A549 (cell line): ENCODE data around the gene NAT16. TPM values are rescaled to one million over a fixed set of nuclear protein-coding genes. Genes with fewer than 3 reads are reported as not detected.

Experiments used
- ATAC-seq, 2 experiments: fragments of 200-7000 bp in 1 of 2; fragments of >200 bp in 1 of 2; cut with Nextera tagmentation in 1 of 2; cut with Tn5 transposase in 1 of 2; 3 replicates each; pipeline versions ENCODE4 v1.8.0 to v1.9.1; 2018 to 2020; ENCODE audit warnings: mild to moderate bottlenecking in 1 of 2, moderate library complexity in 1 of 2
- CTCF ChIA-PET: fragments of 300-600 bp; sonication (Branson Sonifier 250); formaldehyde crosslinking; extraction: SDS; loops from one replicate; lab custom pipeline; 2021; ENCODE audit warnings: antibody characterized with exemption, inconsistent platforms; lab: Yijun Ruan, JAX
- POLR2A ChIA-PET: fragments of 350-600 bp; formaldehyde crosslinking; extraction: SDS; loops from one replicate; lab custom pipeline; 2021; ENCODE audit warnings: antibody characterized with exemption, inconsistent platforms; lab: Yijun Ruan, JAX
- DNase-seq, 2 experiments: peaks; one replicate each; pipeline versions ENCODE4 v3.0.0 to v3.0.0-alpha.2; 2011 to 2016; ENCODE audit warnings: low read depth in 1 of 2, low spot score in 1 of 2
- FAIRE-seq: peaks from 2 replicates; lab custom pipeline; 2011; peaks lifted over from hg19 to GRCh38; lab: Jason Lieb, UNC
- H3K27ac ChIP-seq, 2 experiments: fragments of >200 bp; sonication (Bioruptor Twin); formaldehyde crosslinking; 3 replicates each; pipeline ENCODE4 v1.5.1; 2016 to 2017
- H3K4me1 ChIP-seq: fragments of >200 bp; sonication (Bioruptor Twin); formaldehyde crosslinking; 3 replicates; pipeline ENCODE4 v1.6.1; 2016
- H3K4me2 ChIP-seq: fragments of >200 bp; sonication (Bioruptor Twin); formaldehyde crosslinking; 3 replicates; pipeline ENCODE4 v1.6.1; 2016
- H3K4me3 ChIP-seq: fragments of >200 bp; sonication (Bioruptor Twin); formaldehyde crosslinking; 3 replicates; pipeline ENCODE4 v1.5.1; 2016
- H3K9me3 ChIP-seq: fragments of >200 bp; sonication (Bioruptor Twin); formaldehyde crosslinking; 3 replicates; pipeline ENCODE4 v1.6.1; 2016
- CBX8 ChIP-seq: fragments of 200-600 bp; sonication (generic); IDR thresholded peaks from 2 replicates; pipeline ENCODE4 v1.6.1; 2016
- CHD4 ChIP-seq: fragments of 200-600 bp; sonication (generic); IDR thresholded peaks from 2 replicates; pipeline ENCODE4 v1.6.1; 2016; ENCODE audit warnings: antibody characterized with exemption, mild to moderate bottlenecking, borderline replicate concordance
- E2F6 ChIP-seq: IDR thresholded peaks from 2 replicates; pipeline ENCODE4 v1.6.1; 2012; ENCODE audit warnings: low read depth, borderline replicate concordance
- EHF ChIP-seq: fragments of 250-450 bp; sonication (Bioruptor Pico); IDR thresholded peaks from 2 replicates; pipeline ENCODE4 v1.5.0; 2020; ENCODE audit warnings: mild to moderate bottlenecking
- EP300 ChIP-seq, 2 experiments: fragments of >200 bp; sonication (Bioruptor Twin); formaldehyde crosslinking; IDR thresholded peaks; 2 replicates in 1 of 2; 3 replicates in 1 of 2; pipeline ENCODE4 v1.6.1; 2016 to 2017
- FOSB ChIP-seq: fragments of 250-450 bp; sonication (Bioruptor Pico); IDR thresholded peaks from 2 replicates; pipeline ENCODE4 v1.5.0; 2020; ENCODE audit warnings: mild to moderate bottlenecking, moderate library complexity
- FOSL2 ChIP-seq, 2 experiments: fragments of 450-650 bp in 1 of 2; fragments of >200 bp in 1 of 2; sonication (Bioruptor Twin) in 1 of 2; formaldehyde crosslinking; IDR thresholded peaks; 2 replicates each; pipeline versions ENCODE4 v1.5.0 to v1.6.1; 2016 to 2020; ENCODE audit warnings: mild to moderate bottlenecking in 1 of 2, moderate library complexity in 1 of 2
- GATA3 ChIP-seq: IDR thresholded peaks from 2 replicates; pipeline ENCODE4 v1.6.1; 2012; ENCODE audit warnings: borderline replicate concordance
- HOXB5 ChIP-seq: fragments of 250-450 bp; sonication (Bioruptor Pico); IDR thresholded peaks from 2 replicates; pipeline ENCODE4 v1.5.0; 2020; ENCODE audit warnings: mild to moderate bottlenecking, moderate library complexity
- KDM5A ChIP-seq: fragments of 200-600 bp; sonication (generic); IDR thresholded peaks from 2 replicates; pipeline ENCODE4 v1.6.1; 2016; ENCODE audit warnings: antibody characterized with exemption, mild to moderate bottlenecking
- MAZ ChIP-seq: fragments of 150-350 bp; IDR thresholded peaks from 2 replicates; pipeline ENCODE4 v1.6.1; 2014; ENCODE audit warnings: antibody characterized with exemption, low read depth, low read length, borderline replicate concordance
- NFE2L2 ChIP-seq: fragments of 150-350 bp; conservative IDR thresholded peaks from 2 replicates; pipeline ENCODE4 v1.6.1; 2014; ENCODE audit warnings: low read length
- NR3C1 ChIP-seq: fragments of >200 bp; sonication (Bioruptor Twin); formaldehyde crosslinking; IDR thresholded peaks from 3 replicates; pipeline ENCODE4 v1.6.1; 2017
- PBX3 ChIP-seq: IDR thresholded peaks from 2 replicates; pipeline ENCODE4 v1.6.1; 2012
- POLR2A ChIP-seq: IDR thresholded peaks from 2 replicates; pipeline ENCODE4 v1.6.1; 2012; ENCODE audit warnings: mild to moderate bottlenecking, low read length
- RAD21 ChIP-seq, 2 experiments: fragments of >200 bp in 1 of 2; sonication (Bioruptor Twin) in 1 of 2; formaldehyde crosslinking in 1 of 2; IDR thresholded peaks in 1 of 2; conservative IDR thresholded peaks in 1 of 2; 2 replicates in 1 of 2; 3 replicates in 1 of 2; pipeline ENCODE4 v1.6.1; 2012 to 2018; ENCODE audit warnings: inconsistent platforms in 1 of 2
- REST ChIP-seq: fragments of 200-600 bp; sonication (generic); IDR thresholded peaks from 2 replicates; pipeline ENCODE4 v1.6.1; 2016; ENCODE audit warnings: antibody characterized with exemption, mild to moderate bottlenecking, moderate library complexity
- ZFP36 ChIP-seq: fragments of 450-650 bp; IDR thresholded peaks from 2 replicates; pipeline ENCODE4 v1.6.1; 2014; ENCODE audit warnings: borderline replicate concordance; ENCODE audit not compliant: partially characterized antibody
- WGBS: methylation state at CpG from one replicate; pipeline ENCODE4 v1.1.6; 2017; ENCODE audit errors: missing lambda C conversion rate; 5-methylcytosine and 5-hydroxymethylcytosine counted together
- polyA plus RNA-seq, 4 experiments: library from polyadenylated mRNA; depleted of rRNA in 3 of 4; stranded (reverse); fragments of >200 nt; fragmentation: RNase III in 1 of 4; extraction: RNeasy Plus Mini Kit Qiagen cat#74134 plus additional on column Dnase treatment in 1 of 4; gene quantifications; 2 replicates in 3 of 4; 3 replicates in 1 of 4; pipeline ENCODE4 v1.2.3, GENCODE V29; 2011 to 2017

Gene NAT16
- polyA plus RNA-seq, 2 of the 4 experiments (the other 2 are of a cell fraction): 0.05 to 0.12 TPM

DNA sequence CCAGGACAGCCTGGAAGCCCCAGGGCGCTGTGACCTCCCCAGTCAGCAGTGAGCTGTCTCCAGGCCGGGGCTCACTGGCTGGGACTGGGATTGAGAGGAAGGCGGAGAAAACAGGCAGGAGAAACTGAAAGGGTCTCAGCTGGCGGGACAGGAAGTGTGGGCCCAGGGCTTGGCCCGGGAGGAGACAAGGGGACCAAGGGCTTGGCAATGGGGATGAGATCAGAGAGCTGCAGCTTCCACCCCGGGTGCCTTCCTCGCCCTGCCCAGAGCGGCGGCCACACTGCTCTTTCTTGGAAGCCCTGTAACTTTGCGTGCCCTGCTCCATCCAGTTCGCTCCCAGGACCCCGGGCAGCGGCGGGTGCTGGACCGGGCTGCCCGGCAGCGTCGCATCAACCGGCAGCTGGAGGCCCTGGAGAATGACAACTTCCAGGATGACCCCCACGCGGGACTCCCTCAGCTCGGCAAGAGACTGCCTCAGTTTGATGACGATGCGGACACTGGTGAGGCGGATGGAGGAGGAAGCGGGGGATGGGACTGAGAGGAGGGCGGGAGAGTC is 42.3 kb upstream of the NAT16 start:
- FAIRE-seq (no peak), ATAC-seq (no peak), DNase-seq (no peak)
- ChIA-PET CTCF (interaction anchor here (0.9 to 4.5 kb wide), 6 partner anchors 12 to 328 kb away, joined by 3 to 20 read pairs (median 3); partner anchors contain the start of gene FIS1), POLR2A (interaction anchor here (0.5 kb wide), 1 partner anchor 347 kb away, joined by 4 read pairs; the partner anchor contains the start of gene SRRT)
- 88% methylated on average over 27 of the region's 27 CpGs for WGBS
- no peak for TF ChIP-seq RAD21 (conservative IDR thresholded peaks at IDR 0.05 in 1 of 2, IDR thresholded peaks at IDR 0.05 in 1 of 2)
- no peak for TF ChIP-seq EP300 (IDR thresholded peaks at IDR 0.05)
- no peak for TF ChIP-seq FOSL2 (IDR thresholded peaks at IDR 0.05)
- TF ChIP-seq FOSL2 (CRISPR knock-in tag; IDR thresholded peaks at IDR 0.05): no peak
- no peak for TF ChIP-seq CHD4
- TF ChIP-seq GATA3: no peak
- no peak for TF ChIP-seq EHF (CRISPR knock-in tag)
- TF ChIP-seq MAZ: no peak
- no peak for TF ChIP-seq FOSB (CRISPR knock-in tag)
- no peak for TF ChIP-seq POLR2A
- TF ChIP-seq NFE2L2: no peak
- no peak for TF ChIP-seq ZFP36
- TF ChIP-seq KDM5A: no peak
- TF ChIP-seq E2F6: no peak
- TF ChIP-seq PBX3: no peak
- TF ChIP-seq CBX8: no peak
- no peak for TF ChIP-seq REST
- no peak for TF ChIP-seq HOXB5 (CRISPR knock-in tag)
- H3K4me2 ChIP-seq: no peak overlapping the region
- H3K4me3 ChIP-seq: no peak overlapping the region
- no peak overlapping the region for H3K27ac ChIP-seq
- H3K9me3 ChIP-seq: no peaks in the 10 kb centered on the region
- 0 out of 3 replicates have a peak, but pooled peaks cover 4% of the 10 kb centered on the region for H3K4me1 ChIP-seq

- no peak overlapping the region for H3K4me2 ChIP-seq
- no peak overlapping the region for H3K4me3 ChIP-seq
- TF ChIP-seq NR3C1: no peak
- POLR2A ChIA-PET: no interaction called here
- no peak for DNase-seq
- no peak for ATAC-seq
- no peak for FAIRE-seq
- CTCF ChIA-PET: interaction anchor here (0.6 to 1.5 kb wide), 4 partner anchors 13 to 62 kb away, joined by 3 to 5 read pairs (median 4); partner anchors contain the start of gene FIS1
- H3K4me1 ChIP-seq: peaks cover 15% of the 10 kb centered on the region
- 92% methylated on average over 5 of the region's 5 CpGs for WGBS
- H3K9me3 ChIP-seq: no peaks in the 10 kb centered on the region
- H3K27ac ChIP-seq: no peak overlapping the region
These were observed 40.2 kb upstream of the NAT16 start for GRCh38 chr7:101220295-101220694.
